HG03565 (cell line): ENCODE measurements around the gene ARAF.
"Not testable (repeated sequence)": the region's sequence is repeated elsewhere in the genome, so short reads cannot be mapped to it uniquely, and the experiment has no call there.

Source experiments
- ATAC-seq: cut with Tn5 transposase; IDR thresholded peaks from one replicate; pipeline ENCODE4 v1.9.1; 2021; ENCODE audit warnings: mild to moderate bottlenecking, moderate library complexity; ENCODE audit not compliant: unreplicated experiment

The ARAF gene

GRCh38 chrX:47584714-47585113 lies 23.7 kb downstream of the ARAF start:
- ATAC-seq = no peak

- no peak for ATAC-seq
These were observed 24.3 kb downstream of the ARAF start for GRCh38 chrX:47585273-47585672.

GRCh38 chrX:47586043-47586787 lies 25.2 kb downstream of the ARAF start:
- ATAC-seq = no peak

GRCh38 chrX:47587091-47587891 lies 26.3 kb downstream of the ARAF start:
- ATAC-seq = no peak

DNA sequence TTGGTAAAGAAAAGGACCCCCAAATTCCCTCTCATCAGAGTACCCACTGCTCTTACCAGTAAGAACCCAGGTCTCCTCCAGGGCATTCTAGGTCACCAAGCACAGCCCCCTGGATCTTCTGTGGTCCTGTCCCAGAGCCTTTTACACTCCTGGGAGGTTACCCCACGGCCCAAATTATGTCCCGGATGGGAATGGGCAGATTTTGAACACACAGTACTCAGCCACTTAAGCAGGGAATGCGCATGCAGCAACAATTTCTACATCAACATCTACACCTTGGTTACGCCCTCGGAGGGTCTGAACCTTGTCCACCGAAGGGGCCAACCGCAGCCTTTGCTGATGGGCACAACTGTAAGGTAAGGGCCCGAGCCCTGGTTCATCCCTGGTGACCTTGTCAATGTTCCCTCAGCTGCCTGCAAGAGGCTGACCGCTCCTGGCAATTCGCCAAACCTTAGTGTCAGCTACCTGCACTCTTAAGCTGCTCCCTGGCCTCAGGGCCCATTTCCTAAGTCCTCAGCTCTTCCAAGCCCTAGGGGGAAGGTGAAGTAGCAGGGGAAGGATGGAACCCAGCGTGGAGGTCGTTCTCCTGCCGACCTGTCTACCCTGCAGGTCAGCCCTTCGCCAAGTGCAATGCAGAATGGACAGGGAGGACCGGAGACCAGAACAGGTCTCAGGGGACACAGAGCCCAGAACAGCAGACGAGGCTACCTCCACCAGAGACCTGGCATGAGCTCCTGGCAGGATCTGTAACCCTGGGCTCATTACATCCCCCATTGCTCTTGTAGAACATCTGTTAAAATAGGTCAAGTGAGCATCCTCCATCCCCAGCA lies 27.1 kb downstream of the ARAF start:
- no peak for ATAC-seq

GRCh38 chrX:47590984-47591383 lies 30.0 kb downstream of the ARAF start:
- no peak for ATAC-seq

- ATAC-seq = no peak
These were observed 32.5 kb downstream of the ARAF start for GRCh38 chrX:47593522-47593921.

DNA sequence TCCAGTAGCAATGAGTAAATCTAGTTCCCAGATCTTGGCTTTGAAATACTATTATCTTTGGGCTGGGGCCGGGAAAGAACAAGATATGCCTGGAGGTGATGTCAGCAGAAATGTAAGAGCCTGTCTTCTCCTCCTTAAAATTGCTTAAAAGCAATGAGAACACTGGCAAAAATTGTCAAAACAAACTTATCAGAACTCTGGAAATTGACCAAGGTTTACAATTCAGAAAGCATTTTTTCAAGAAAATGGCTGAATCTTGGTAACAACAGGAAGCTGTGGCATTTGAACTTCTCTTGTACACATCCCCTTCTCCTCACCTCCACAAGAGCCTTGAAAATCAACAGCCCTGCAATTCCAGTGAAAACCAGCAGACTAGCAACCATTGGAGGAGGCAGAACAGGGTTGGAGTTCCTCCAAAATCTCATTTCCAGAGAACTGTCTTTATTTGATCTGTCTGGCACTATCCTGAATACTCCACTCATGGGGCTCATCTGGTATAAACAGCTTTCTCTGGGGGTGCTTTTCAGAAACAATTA lies 34.8 kb downstream of the ARAF start:
- ATAC-seq = no peak

DNA sequence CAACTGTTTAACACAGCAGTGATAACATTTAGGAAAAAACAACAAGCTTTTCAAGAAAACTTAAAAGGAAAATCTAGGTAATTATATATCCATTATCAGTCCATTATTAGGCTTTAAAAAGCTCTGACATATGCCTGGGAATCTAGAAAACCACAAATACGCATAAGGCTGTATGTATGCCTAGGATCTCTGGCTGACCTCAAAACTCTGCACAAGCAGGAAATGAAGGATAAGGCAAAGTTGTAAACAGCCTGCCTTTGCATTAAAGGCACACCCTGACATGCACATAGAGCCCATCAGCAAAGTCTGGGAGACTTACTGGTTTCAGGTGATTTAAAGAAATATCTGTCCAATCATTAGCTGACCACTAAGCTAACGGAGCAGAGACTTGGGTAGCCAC lies 35.3 kb downstream of the ARAF start:
- ATAC-seq = no peak

DNA sequence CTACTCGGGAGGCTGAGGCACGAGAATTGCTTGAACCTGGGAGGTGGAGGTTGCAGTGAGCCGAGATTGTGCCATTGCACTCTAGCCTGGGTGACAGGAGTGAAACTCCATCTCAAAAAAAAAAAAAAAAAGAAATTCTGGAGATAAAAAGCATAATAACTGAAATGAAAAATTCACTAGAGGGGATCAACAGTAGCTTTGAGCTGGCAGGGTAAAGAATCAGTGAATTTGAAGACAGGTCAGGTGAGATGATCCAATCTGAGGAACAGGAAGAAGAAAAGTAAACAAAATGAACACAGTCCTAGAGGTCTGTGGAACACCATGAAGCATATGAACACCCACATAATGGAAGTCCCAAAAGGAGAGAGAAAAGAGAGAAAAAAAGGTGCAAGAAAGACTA lies 36.2 kb downstream of the ARAF start:
- ATAC-seq = no peak

DNA sequence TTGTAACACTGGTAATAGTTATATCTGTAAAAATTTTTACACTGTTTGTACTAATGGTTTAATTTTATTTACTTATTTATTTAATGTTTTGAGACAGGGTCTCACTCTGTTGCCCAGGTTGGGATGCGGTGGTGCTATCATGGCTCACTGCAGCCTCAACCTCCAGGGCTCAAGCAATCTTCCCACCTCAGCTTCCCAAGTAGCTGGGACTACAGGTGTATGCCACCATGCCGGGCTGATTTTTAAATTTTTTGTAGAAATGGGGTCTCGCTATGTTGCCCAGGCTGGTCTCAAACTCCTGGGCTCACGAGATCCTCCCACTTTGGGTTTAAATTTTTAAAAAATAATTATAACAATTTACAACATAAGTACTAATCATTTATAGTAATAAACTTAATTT lies 42.1 kb downstream of the ARAF start:
- ATAC-seq = not testable (repeated sequence)

GRCh38 chrX:47605024-47605423 lies 44.0 kb downstream of the ARAF start:
- no peak for ATAC-seq

DNA sequence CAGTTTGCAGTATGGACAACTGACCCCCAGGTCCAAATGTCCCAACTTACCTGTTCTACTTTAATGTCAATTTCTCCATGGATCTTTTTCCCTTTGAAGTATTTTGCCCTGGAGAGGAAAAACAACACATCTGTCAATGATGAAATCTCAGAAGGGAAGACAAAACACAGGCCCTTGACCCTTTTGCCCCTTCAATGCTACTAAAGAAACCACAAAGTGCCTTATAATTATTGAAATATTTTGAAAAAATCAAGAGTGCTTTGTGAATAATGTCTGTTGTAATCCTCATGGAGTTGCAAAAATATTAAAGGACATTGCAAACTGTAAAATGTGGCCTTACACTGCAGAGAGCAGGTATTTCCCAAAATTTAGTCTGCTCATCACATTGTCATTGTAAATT lies 46.1 kb downstream of the ARAF start:
- no peak for ATAC-seq

GRCh38 chrX:47608130-47608810 lies 47.3 kb downstream of the ARAF start:
- no peak for ATAC-seq

DNA sequence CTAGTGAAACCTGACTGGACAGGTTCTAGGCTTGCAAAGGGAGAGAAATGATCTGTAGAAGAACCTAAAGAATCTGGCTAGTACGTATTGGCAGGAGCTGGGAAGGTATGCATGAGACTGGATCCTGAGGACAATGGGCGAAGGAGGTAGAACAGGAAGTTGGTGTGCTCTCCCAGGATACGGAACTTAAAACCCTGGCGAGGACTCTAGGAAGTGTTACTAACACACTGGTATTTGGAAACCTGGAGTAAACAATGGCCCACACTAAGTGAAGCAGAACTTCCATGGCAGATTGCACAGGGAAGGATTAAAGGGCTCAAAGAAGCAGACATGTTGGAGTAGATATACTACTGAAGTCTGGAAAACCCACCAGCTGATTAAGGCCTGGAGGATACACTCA lies 49.5 kb downstream of the ARAF start:
- ATAC-seq = no peak

DNA sequence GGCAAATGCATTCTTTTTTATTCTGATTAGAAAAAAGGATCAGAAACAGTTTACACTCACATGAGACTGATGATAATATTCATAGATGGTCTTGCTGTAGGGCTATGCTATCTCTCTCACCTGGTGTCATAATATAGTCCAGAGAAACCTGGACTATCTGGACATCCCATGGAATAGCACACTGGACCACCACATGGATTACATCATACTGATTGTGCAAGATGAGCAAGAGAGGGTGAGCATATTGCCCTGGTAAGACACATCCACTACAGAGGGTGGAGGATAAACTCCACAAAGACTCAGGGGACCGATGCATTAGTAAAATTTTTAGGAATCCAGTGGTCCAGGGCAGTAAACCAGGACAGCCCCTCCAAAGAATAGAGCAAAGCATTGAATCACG lies 50.5 kb downstream of the ARAF start:
- no peak for ATAC-seq

DNA sequence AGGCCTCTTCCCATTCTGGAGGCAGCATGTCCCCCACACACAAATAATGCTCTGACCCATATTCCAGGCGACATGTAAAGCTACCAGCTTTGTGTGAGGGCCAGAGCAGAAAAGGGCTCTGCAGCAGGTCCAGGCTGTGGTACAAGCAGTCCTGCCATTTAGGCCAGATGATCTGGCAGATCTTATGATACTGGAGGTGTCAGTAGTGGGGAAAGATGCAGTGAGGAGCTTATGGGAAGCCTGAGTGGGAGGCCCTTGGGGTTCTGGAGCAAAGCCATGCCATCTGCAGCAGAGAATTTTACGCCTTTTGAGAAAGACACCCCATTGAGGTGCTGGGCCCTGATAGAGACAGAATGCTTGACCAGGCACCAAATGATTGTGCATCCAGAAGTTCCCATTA lies 50.9 kb downstream of the ARAF start:
- ATAC-seq = no peak

- no peak for ATAC-seq
These were observed 51.4 kb downstream of the ARAF start for GRCh38 chrX:47612418-47612817.

DNA sequence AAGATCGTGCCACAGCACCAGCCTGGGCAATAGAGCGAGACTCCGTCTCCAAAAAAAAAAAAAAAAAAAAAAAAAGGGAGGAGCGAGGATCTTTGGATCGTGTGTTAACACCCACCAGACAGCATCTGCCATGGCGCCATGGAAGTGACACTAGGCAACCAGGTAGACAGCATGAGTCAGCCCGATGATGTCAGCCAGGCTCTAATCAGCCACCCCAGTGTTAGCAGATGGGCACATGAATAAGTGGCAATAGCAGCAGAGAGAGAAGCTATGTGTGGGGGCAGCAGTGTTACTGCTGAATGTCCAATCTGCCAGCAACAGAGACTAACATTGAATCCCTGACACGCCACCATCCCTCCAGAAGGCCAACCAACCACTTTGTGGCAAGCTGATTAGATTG lies 52.1 kb downstream of the ARAF start:
- no peak for ATAC-seq

DNA sequence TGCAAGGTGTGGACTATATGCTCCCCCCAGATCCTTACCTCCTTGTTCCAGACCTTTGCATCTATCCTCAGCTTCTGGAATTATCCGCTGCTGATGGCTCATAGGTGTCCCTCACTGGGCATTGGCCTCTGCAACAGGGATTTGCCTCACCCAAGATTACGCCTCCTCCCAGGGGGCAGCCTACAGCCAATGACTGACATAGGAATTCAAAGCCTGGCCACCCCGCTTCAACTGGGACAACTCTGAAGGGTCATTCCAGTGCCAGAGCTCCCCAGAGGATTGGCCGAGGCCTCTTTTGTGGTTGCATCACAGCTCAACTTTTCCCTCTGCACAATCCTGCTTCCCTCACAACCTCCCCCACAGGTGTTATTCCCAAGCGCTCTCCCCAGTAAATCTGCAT lies 53.6 kb downstream of the ARAF start:
- ATAC-seq = no peak
